BLaER1 treated with 17β-estradiol and CSF1 and Interleukin-3, amounts not matched to agents 10 nM and 100 nM (cell line): Measurements from ENCODE around the gene EVPL.

Experiments used
- H3K27ac ChIP-seq, 11 experiments: shearing (Covaris generic); formaldehyde crosslinking; 2 replicates each; pipeline ENCODE4 v1.8.1; 2022
- H3K27me3 ChIP-seq, 11 experiments: shearing (Covaris generic); formaldehyde crosslinking; 2 replicates each; pipeline ENCODE4 v1.8.1; 2022
- H3K36me3 ChIP-seq, 11 experiments: shearing (Covaris generic); formaldehyde crosslinking; 2 replicates each; pipeline ENCODE4 v1.8.1; 2022
- H3K4me1 ChIP-seq, 10 experiments: shearing (Covaris generic); formaldehyde crosslinking; 2 replicates each; pipeline ENCODE4 v1.8.1; 2022
- H3K4me2 ChIP-seq, 11 experiments: shearing (Covaris generic); formaldehyde crosslinking; 2 replicates each; pipeline ENCODE4 v1.8.1; 2022
- H3K4me3 ChIP-seq, 10 experiments: shearing (Covaris generic); formaldehyde crosslinking; 2 replicates each; pipeline ENCODE4 v1.8.1; 2022
- H3K9ac ChIP-seq, 11 experiments: shearing (Covaris generic); formaldehyde crosslinking; 2 replicates each; pipeline ENCODE4 v1.8.1; 2022
- H3K9me3 ChIP-seq, 11 experiments: shearing (Covaris generic); formaldehyde crosslinking; replicated peaks in 1 of 11; 2 replicates each; pipeline ENCODE4 v1.8.1; 2022
- H4K20me1 ChIP-seq, 11 experiments: shearing (Covaris generic); formaldehyde crosslinking; 2 replicates each; pipeline ENCODE4 v1.8.1; 2022
- Cebpa-rat ChIP-seq, 11 experiments: shearing (Covaris generic); IDR thresholded peaks; 2 replicates each; pipeline ENCODE4 v1.8.1; 2022

Gene EVPL

DNA sequence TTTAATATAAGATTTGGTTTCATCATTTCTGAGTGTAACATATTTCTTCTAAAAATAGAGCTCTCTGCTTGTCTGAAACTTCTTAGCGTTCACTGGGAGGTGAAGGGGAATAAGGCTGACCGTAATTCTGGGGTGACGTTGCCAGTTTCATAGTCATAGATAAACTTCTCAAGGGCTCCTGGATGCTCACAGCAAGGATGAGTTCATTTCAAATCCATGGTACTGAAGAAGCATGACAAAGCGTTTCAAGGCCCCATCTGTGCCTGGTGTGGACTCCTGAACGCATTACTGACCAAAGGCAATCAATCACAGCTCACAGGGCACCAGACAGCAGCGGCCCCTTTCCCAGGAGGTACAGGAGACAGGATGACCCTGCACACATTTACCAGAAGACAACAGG, 12.0 kb upstream of the EVPL start:
- peaks cover 0 to 31% (median 23%) of the 10 kb centered on the region in 10 experiments; a peak in 16 of 20 replicates for H3K4me1 ChIP-seq

DNA sequence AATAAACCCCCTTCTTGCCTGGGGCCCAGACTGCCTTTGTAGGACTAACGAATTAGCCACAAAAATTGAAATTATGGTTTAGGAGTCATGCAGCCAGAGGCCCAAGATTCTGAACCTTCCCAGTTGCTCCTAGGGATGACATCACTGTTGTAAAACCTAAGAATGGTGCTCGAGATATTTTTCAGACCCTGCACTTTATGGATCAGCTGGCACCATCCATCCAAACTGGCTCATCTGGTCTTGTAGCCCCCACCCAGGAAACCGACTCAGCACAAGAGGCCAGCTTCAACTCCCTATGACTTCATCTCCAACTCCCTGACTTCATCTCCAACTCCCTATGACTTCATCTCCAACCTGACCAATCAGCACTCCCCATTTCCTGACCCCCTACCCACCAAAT, 10.9 kb upstream of the EVPL start:
- TF ChIP-seq Cebpa-rat (IDR thresholded peaks at IDR 0.05) = no peak
- peak overlapping the region in 7 of 11 experiments; percentile 11 to 62 (median 40); a peak in 9 of 22 replicates for H3K27ac ChIP-seq
- peaks cover 50 to 70% (median 53%) of the 10 kb centered on the region in 11 experiments for H3K36me3 ChIP-seq
- H3K9ac ChIP-seq = peak overlapping the region in 6 of 11 experiments; percentile 11 to 56 (median 30); a peak in 7 of 22 replicates
- no peak overlapping the region for H3K4me3 ChIP-seq
- H3K4me1 ChIP-seq = peaks cover 0 to 31% (median 23%) of the 10 kb centered on the region in 10 experiments; a peak in 16 of 20 replicates
- peak overlapping the region in 9 of 11 experiments; percentile 18 to 77 (median 64); a peak in 17 of 22 replicates for H3K4me2 ChIP-seq
- peaks cover 0 to 3% (median 0%) of the 10 kb centered on the region in 11 experiments; a peak in 3 of 22 replicates for H3K9me3 ChIP-seq
- peaks cover 0 to 33% (median 0%) of the 10 kb centered on the region in 11 experiments; a peak in 6 of 22 replicates for H4K20me1 ChIP-seq
- H3K27me3 ChIP-seq = no peaks in the 10 kb centered on the region

More for the DNA sequence above, 12.0 kb upstream of the EVPL start:
- Histone ChIP-seq H3K27me3 (no peaks in the 10 kb centered on the region), H3K36me3 (peaks cover 61 to 81% (median 63%) of the 10 kb centered on the region in 11 experiments), H3K4me2 (no peak overlapping the region), H4K20me1 (peaks cover 0 to 40% (median 0%) of the 10 kb centered on the region in 11 experiments; a peak in 6 of 22 replicates), H3K9ac (peak overlapping the region in 1 of 11 experiments; percentile 3; a peak in 1 of 22 replicates), H3K27ac (peak overlapping the region in 2 of 11 experiments; percentile 22 to 50; a peak in 4 of 22 replicates), H3K4me3 (no peak overlapping the region), H3K9me3 (no peaks in the 10 kb centered on the region)
- TF ChIP-seq Cebpa-rat (IDR thresholded peaks at IDR 0.05) = no peak

DNA sequence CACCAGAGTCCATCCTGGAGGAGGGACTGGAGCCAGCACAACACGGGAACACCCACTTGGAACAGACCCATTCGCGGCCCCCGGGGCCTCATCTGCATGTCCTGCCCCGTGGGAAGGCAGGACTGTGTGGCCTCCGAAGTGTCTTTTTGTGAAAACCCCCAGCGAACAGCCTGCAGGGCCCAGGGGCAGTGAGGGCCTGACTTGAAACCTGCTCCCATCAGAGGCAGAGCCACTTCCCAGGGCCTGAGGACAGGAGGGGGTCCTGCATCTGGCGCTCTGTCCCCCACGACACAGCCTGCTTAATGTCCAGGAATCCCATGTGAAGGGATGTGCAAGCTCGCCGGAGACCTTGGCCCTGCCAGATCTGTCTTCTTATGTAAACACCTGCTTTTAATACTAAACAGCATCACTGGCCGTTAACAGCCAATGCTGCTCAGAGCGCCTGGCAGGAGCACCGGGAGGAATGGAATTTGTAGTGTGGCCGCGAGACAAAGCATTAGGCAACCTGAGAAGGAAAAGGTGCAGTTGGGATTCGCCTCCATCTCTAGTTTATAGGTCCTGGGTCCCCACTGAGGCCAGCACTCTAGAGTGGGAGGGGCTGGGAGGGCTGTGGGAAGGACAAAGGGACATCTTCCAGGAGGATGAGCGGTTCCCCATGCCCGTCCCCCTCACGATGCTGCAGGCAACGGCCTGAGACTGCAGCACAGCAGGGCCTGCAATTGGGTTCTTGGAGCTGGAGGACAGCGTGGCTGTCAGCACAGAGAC, 9.6 kb upstream of the EVPL start:
- Histone ChIP-seq H3K36me3 (peaks cover 36 to 56% (median 39%) of the 10 kb centered on the region in 11 experiments), H4K20me1 (peaks cover 0 to 29% (median 0%) of the 10 kb centered on the region in 11 experiments; a peak in 6 of 22 replicates), H3K9me3 (peaks cover 0 to 12% (median 0%) of the 10 kb centered on the region in 11 experiments; a peak in 4 of 22 replicates), H3K4me1 (peaks cover 0 to 31% (median 23%) of the 10 kb centered on the region in 10 experiments; a peak in 16 of 20 replicates), H3K4me3 (no peak overlapping the region), H3K9ac (peak overlapping the region in 4 of 11 experiments; percentile 24 to 56 (median 40); a peak in 6 of 22 replicates), H3K27ac (peak overlapping the region in 6 of 11 experiments; percentile 14 to 62 (median 48); a peak in 9 of 22 replicates), H3K4me2 (peak overlapping the region in 8 of 11 experiments; percentile 49 to 77 (median 67); a peak in 16 of 22 replicates), H3K27me3 (no peaks in the 10 kb centered on the region)
- TF ChIP-seq Cebpa-rat (IDR thresholded peaks at IDR 0.05) = no peak

DNA sequence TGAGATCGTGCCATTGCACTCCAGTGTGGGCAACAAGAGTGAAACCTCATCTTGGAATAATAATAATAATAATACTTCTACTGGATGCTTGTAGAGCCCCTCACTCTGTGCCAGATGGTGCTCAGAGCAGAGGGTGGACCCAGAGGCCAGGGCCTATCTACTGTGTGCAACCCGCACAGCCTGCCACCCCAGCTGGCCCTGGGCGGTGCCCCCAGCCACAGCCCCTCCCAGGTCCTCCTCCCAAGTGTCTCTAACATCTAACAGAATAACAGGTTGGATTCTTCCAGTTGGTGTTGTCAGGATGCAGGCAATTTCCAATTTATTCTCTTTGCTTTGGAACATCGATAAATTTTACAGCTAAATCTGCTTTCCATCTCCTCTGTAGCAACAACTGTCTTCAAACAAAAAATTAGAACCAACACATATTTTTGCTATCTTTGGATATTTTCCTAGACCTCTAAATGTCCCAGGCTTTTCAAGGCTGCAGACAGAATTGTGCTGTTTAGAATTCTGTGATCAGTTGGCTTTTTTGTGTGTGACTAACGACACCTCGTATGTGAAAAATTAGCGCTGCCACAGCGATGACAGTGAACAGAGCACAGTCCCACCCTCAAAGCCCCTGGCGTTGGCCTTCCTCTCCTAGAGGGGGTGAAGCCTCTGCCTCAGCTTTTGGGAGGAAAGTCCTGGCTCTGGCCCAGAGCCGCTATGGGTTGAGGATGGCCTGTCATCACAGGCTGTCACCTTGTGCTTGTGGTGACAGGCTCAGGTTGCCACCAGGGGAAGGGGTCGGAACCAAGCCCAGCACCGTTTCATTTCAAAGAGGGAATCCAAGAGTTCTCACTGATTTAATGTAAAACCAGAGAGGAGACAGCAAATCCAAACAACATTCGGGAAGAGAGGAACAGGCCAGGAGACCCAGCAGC, 7.6 kb upstream of the EVPL start:
- peaks cover 0 to 17% (median 0%) of the 10 kb centered on the region in 11 experiments; a peak in 5 of 22 replicates for H4K20me1 ChIP-seq
- H3K4me2 ChIP-seq = no peak overlapping the region
- H3K27ac ChIP-seq = no peak overlapping the region
- H3K4me3 ChIP-seq = no peak overlapping the region
- H3K9me3 ChIP-seq = peaks cover 0 to 12% (median 0%) of the 10 kb centered on the region in 11 experiments; a peak in 4 of 22 replicates
- H3K9ac ChIP-seq = no peak overlapping the region; a peak in 1 of 22 replicates
- peaks cover 4 to 43% (median 34%) of the 10 kb centered on the region in 10 experiments; a peak in 19 of 20 replicates for H3K4me1 ChIP-seq
- TF ChIP-seq Cebpa-rat (IDR thresholded peaks at IDR 0.05) = no peak
- H3K27me3 ChIP-seq = no peaks in the 10 kb centered on the region
- peaks cover 16 to 36% (median 19%) of the 10 kb centered on the region in 11 experiments for H3K36me3 ChIP-seq

DNA sequence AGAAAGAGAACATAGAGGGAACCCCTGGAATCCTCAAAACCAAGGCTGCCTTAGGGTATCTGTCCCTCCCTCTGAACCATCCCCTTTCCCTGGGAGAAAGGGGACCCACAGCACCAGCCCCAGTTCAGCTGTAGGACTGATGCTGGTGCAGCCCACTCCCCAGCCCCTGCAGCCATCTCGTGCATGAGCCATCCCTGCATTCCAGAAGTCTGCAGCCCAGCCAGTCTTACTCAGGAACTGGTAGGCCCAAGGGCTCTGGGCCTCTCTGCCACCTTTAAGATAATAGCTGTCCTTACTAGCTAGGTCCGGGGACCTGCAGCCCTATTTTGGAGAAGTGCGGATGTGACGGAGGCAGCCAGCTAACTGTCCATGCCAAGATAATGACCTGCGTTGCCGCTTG, 6.0 kb upstream of the EVPL start:
- H3K27ac ChIP-seq = no peak overlapping the region
- no peaks in the 10 kb centered on the region for H3K27me3 ChIP-seq
- TF ChIP-seq Cebpa-rat (IDR thresholded peaks at IDR 0.05) = no peak
- H3K9me3 ChIP-seq = peaks cover 0 to 12% (median 0%) of the 10 kb centered on the region in 11 experiments; a peak in 4 of 22 replicates
- H3K4me3 ChIP-seq = no peak overlapping the region
- peaks cover 0 to 12% (median 0%) of the 10 kb centered on the region in 11 experiments; a peak in 3 of 22 replicates for H4K20me1 ChIP-seq
- peaks cover under 1 to 21% (median 4%) of the 10 kb centered on the region in 11 experiments; a peak in 20 of 22 replicates for H3K36me3 ChIP-seq
- H3K9ac ChIP-seq = no peak overlapping the region
- H3K4me2 ChIP-seq = no peak overlapping the region
- peaks cover 10 to 53% (median 45%) of the 10 kb centered on the region in 10 experiments; a peak in 19 of 20 replicates for H3K4me1 ChIP-seq

DNA sequence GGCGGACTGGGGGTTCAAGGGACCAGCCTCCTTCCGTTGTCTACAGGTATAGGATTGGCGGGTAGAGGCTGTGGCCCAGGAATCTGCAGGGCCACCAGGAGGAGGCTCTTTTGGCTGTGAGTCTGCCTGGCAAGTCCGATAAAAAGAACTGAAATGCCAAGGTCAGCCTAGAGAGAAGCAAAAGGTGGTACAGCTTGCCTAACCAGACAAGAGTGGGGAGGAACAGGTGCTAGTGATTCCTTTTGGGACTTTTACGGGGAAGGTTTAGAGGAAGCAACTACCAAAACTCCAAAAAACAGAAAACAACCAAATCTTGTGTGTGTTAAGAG, 5.6 kb upstream of the EVPL start:
- H3K4me2 ChIP-seq = no peak overlapping the region

DNA sequence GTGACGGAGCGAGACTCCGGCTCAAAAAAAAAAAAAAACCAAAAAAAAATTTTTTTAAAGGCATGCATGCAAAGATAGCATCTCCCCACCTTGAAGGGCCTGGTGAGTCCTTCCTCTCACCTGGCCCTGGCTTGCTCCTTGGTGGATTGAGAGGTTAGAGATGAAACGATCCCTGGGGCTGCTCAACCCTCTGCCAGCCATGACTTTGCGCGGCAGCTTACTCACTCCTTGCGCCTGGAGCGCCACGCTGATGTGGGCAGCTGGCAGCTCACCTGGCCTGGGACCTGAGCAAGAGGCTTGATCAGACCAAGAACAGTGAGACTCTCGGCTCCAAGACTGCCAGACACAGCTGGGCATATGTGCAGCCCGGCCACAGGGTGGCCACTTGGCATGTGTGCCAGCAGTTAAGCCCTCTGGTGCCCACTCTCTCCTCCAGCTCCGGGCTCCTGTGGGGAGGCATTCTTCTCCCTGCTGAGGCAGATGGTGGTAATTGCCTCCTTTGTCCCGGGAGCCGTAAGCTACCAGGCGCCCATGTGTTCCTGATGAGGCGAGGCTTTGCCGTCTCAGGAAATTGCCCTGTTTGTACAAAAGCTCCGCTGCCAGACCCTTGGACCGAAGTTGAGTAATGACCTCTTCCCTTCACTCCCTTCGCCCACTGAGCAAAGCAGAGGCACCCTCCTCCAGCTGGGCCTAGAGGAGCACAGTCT, 5.1 kb upstream of the EVPL start:
- peaks cover 0 to 12% (median 0%) of the 10 kb centered on the region in 11 experiments; a peak in 4 of 22 replicates for H3K36me3 ChIP-seq

More for the DNA sequence above, 5.6 kb upstream of the EVPL start:
- no peak overlapping the region for H3K9ac ChIP-seq
- H3K4me1 ChIP-seq = peaks cover 10 to 53% (median 43%) of the 10 kb centered on the region in 10 experiments; a peak in 19 of 20 replicates
- no peaks in the 10 kb centered on the region for H3K27me3 ChIP-seq
- no peak overlapping the region for H3K27ac ChIP-seq
- H3K36me3 ChIP-seq = peaks cover 0 to 17% (median 0%) of the 10 kb centered on the region in 11 experiments; a peak in 7 of 22 replicates
- peaks cover 0 to 12% (median 0%) of the 10 kb centered on the region in 11 experiments; a peak in 4 of 22 replicates for H3K9me3 ChIP-seq
- H4K20me1 ChIP-seq = peaks cover 0 to 9% (median 0%) of the 10 kb centered on the region in 11 experiments; a peak in 3 of 22 replicates
- H3K4me3 ChIP-seq = no peak overlapping the region
- TF ChIP-seq Cebpa-rat (IDR thresholded peaks at IDR 0.05) = no peak

More for the DNA sequence above, 5.1 kb upstream of the EVPL start:
- Histone ChIP-seq H3K27ac (no peak overlapping the region), H3K9me3 (peaks cover 0 to 12% (median 0%) of the 10 kb centered on the region in 11 experiments; a peak in 4 of 22 replicates), H3K9ac (no peak overlapping the region), H3K4me2 (no peak overlapping the region), H3K4me1 (peaks cover 10 to 53% (median 42%) of the 10 kb centered on the region in 10 experiments; a peak in 19 of 20 replicates), H3K27me3 (no peaks in the 10 kb centered on the region), H4K20me1 (peaks cover 0 to 4% (median 0%) of the 10 kb centered on the region in 11 experiments; a peak in 2 of 22 replicates), H3K4me3 (no peak overlapping the region)
- no peak for TF ChIP-seq Cebpa-rat (IDR thresholded peaks at IDR 0.05)
